Tibial nerve (tissue), 4 donors: ENCODE measurements around the gene HMX1.

ENCODE experiments used
- CTCF ChIP-seq, 5 experiments: fragments of 200-600 bp in 3 of 5; fragments of 450-650 bp in 2 of 5; sonication (generic) in 3 of 5; IDR thresholded peaks; one replicate each; pipeline ENCODE4 v1.5.1; 2016 to 2019; ENCODE audit warnings: antibody characterized with exemption in 5 of 5, mild to moderate bottlenecking in 3 of 5, moderate library complexity in 2 of 5
- EP300 ChIP-seq, 2 donors: sonication (generic); formaldehyde crosslinking; IDR thresholded peaks; one replicate each; pipeline ENCODE4 v1.6.1; 2017; ENCODE audit warnings: antibody characterized with exemption in 2 of 2, mild to moderate bottlenecking in 1 of 2
- POLR2A ChIP-seq, 2 donors: fragments of 450-650 bp; IDR thresholded peaks; one replicate each; pipeline ENCODE4 v1.6.1; 2017; ENCODE audit warnings: antibody characterized with exemption in 2 of 2, mild to moderate bottlenecking in 2 of 2, moderate library complexity in 2 of 2

GRCh38 chr4:8853249-8853648 lies 18.4 kb downstream of the HMX1 start:
- TF ChIP-seq CTCF (IDR thresholded peaks at IDR 0.05): no peak
- TF ChIP-seq EP300 (IDR thresholded peaks at IDR 0.05): no peak
- no peak for TF ChIP-seq POLR2A (IDR thresholded peaks at IDR 0.05)
